Measurements from ENCODE around the gene SEMA3E.

DNA sequence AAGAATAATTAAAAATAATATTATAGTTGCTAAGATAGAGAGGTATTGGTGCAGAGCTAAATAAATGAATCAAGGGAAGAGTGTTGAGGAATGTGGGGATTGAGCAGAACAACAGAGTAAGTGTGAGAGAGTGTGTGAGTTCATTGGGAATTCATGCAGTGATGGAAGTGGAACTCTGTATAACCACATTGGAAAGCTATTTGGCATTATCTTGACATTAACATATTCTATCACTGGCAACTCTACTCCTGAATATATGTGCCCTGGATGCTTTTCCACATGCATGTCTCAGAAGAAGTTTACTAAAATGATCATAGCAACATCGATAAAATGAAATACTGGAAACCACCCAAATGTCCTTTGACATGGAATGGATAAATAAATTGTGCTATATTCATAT is 164.1 kb downstream of the SEMA3E start:
- TF ChIP-seq SPI1 (IDR thresholded peaks at IDR 0.05; ENCODE audit: low read depth, low read length) (no peak), POLR2A (IDR thresholded peaks at IDR 0.05; ENCODE audit: low read depth, low read length) (no peak), POLR2AphosphoS5 (IDR thresholded peaks at IDR 0.05; ENCODE audit: low read depth, low read length) (no peak)

Measured in GM12891 (cell line).